Astrocyte of the cerebellum (primary cell): ENCODE results near the gene PTPRK.

ENCODE experiments used
- DNase-seq: peaks from one replicate; pipeline ENCODE4 v3.0.0-alpha.2; 2011; ENCODE audit warnings: low read depth
- H3K4me3 ChIP-seq: 2 replicates; pipeline ENCODE4 v1.5.1; 2011; ENCODE audit warnings: mild to moderate bottlenecking, low read depth, low read length, moderate library complexity
- CTCF ChIP-seq: IDR thresholded peaks from 2 replicates; pipeline ENCODE4 v1.5.1; 2012; ENCODE audit warnings: low read length, low read depth, moderate library complexity, mild to moderate bottlenecking; ENCODE audit errors: missing control alignments
- in situ Hi-C: cut with HindIII; loops from 2 replicates; pipeline ENCODE4 v1.10.0; 2017; ENCODE audit warnings: low sequenced_read_pairs

Gene PTPRK

GRCh38 chr6:128111096-128111495 is 409.3 kb downstream of the PTPRK start:
- in situ Hi-C loops, result no loop called here
- no peak for TF ChIP-seq CTCF
- no peak overlapping the region for H3K4me3 ChIP-seq
- DNase-seq, result peak; percentile 24

- DNase-seq, result no peak
- no peak for TF ChIP-seq CTCF
- in situ Hi-C loops, result no loop called here
- H3K4me3 ChIP-seq, result no peak overlapping the region
These were observed 412.7 kb downstream of the PTPRK start for GRCh38 chr6:128107682-128108081.

GRCh38 chr6:128099571-128100197 is 420.7 kb downstream of the PTPRK start:
- no peak for TF ChIP-seq CTCF
- in situ Hi-C loops, result no loop called here
- no peak overlapping the region for H3K4me3 ChIP-seq
- no peak for DNase-seq

GRCh38 chr6:128098000-128098581 is 422.3 kb downstream of the PTPRK start:
- no peak for DNase-seq
- no peak for TF ChIP-seq CTCF
- H3K4me3 ChIP-seq, result no peak overlapping the region
- in situ Hi-C loops, result no loop called here

- no peak for DNase-seq
- in situ Hi-C loops, result no loop called here
- TF ChIP-seq CTCF, result no peak
These were observed 423.4 kb downstream of the PTPRK start for GRCh38 chr6:128097009-128097408.

GRCh38 chr6:128095362-128095761 is 425.0 kb downstream of the PTPRK start:
- DNase-seq, result no peak
- in situ Hi-C loops, result no loop called here
- H3K4me3 ChIP-seq, result no peak overlapping the region
- no peak for TF ChIP-seq CTCF

More at GRCh38 chr6:128097009-128097408, 423.4 kb downstream of the PTPRK start:
- no peak overlapping the region for H3K4me3 ChIP-seq
